H1 (cell line): ENCODE measurements around the gene RMRP. TPM values are rescaled to one million over a fixed set of nuclear protein-coding genes. Genes with fewer than 3 reads are reported as not detected.

Source experiments
- CTCF ChIA-PET: fragments of 300-600 bp; sonication (Branson Sonifier 250); formaldehyde crosslinking; loops from one replicate; lab custom pipeline; 2021; ENCODE audit not compliant: partially characterized antibody; lab: Charles Lee
- POLR2A ChIA-PET: fragments of 300-600 bp; sonication (Branson Sonifier 250); formaldehyde crosslinking; loops from one replicate; lab custom pipeline; 2021; ENCODE audit warnings: inconsistent platforms; ENCODE audit not compliant: partially characterized antibody; lab: Charles Lee
- DNase-seq, 2 experiments: peaks; one replicate each; pipeline versions ENCODE4 v3.0.0 to v3.0.0-alpha.2; 2010 to 2022; ENCODE audit warnings: low spot score in 2 of 2, low read depth in 1 of 2, mixed read lengths in 1 of 2
- FAIRE-seq: peaks from 2 replicates; lab custom pipeline; 2011; peaks lifted over from hg19 to GRCh38; lab: Jason Lieb, UNC
- H2AFZ ChIP-seq: 2 replicates; pipeline ENCODE4 v1.8.1; 2012; ENCODE audit warnings: low read length, inconsistent platforms
- H2AK5ac ChIP-seq: 2 replicates; pipeline ENCODE4 v1.6.1; 2013; ENCODE audit warnings: low read depth, low read length
- H2BK120ac ChIP-seq: replicated peaks from 2 replicates; pipeline ENCODE3; 2013; ENCODE audit warnings: low read depth, low read length, inconsistent platforms
- H2BK12ac ChIP-seq: 2 replicates; pipeline ENCODE4 v1.6.1; 2013; ENCODE audit warnings: low read depth, low read length
- H2BK15ac ChIP-seq: 2 replicates; pipeline ENCODE4 v1.6.1; 2013; ENCODE audit warnings: low read length
- H2BK20ac ChIP-seq: 2 replicates; pipeline ENCODE4 v1.6.1; 2013; ENCODE audit warnings: low read length
- H2BK5ac ChIP-seq: 2 replicates; pipeline ENCODE4 v1.6.1; 2013; ENCODE audit warnings: low read depth, low read length
- H3K14ac ChIP-seq: 2 replicates; pipeline ENCODE4 v1.6.1; 2013; ENCODE audit warnings: inconsistent platforms; ENCODE audit not compliant: insufficient read length
- H3K18ac ChIP-seq: 2 replicates; pipeline ENCODE4 v1.6.1; 2013; ENCODE audit warnings: low read length; ENCODE audit errors: extremely low read depth
- H3K23ac ChIP-seq: 2 replicates; pipeline ENCODE4 v1.6.1; 2013; ENCODE audit warnings: inconsistent platforms; ENCODE audit not compliant: insufficient read length
- H3K23me2 ChIP-seq: 2 replicates; pipeline ENCODE4 v1.6.1; 2013; ENCODE audit warnings: low read depth, low read length
- H3K27ac ChIP-seq: 2 replicates; pipeline ENCODE4 v1.6.1; 2011; ENCODE audit warnings: low read depth, low read length, inconsistent platforms
- H3K27me3 ChIP-seq, 4 experiments: replicated peaks in 1 of 4; 1 replicate in 1 of 4; 2 replicates in 3 of 4; pipeline versions ENCODE4 v1.6.1 to v1.8.1; 2011 to 2013; ENCODE audit warnings: low read length in 3 of 4, mild to moderate bottlenecking in 3 of 4, inconsistent platforms in 2 of 4, mixed read lengths in 2 of 4, moderate library complexity in 1 of 4; ENCODE audit not compliant: control insufficient read depth in 3 of 4, insufficient read depth in 3 of 4; ENCODE audit errors: extremely low read depth in 1 of 4
- H3K36me3 ChIP-seq, 4 experiments: 2 replicates each; pipeline versions ENCODE4 v1.6.1 to v1.8.1; 2011 to 2013; ENCODE audit warnings: mild to moderate bottlenecking in 4 of 4, low read length in 3 of 4, moderate library complexity in 2 of 4, control low read depth in 1 of 4, inconsistent platforms in 1 of 4; ENCODE audit not compliant: insufficient read depth in 4 of 4, control insufficient read depth in 2 of 4
- H3K4ac ChIP-seq: replicated peaks from 2 replicates; pipeline ENCODE3; 2013; ENCODE audit warnings: low read length, low read depth, mixed read lengths, inconsistent platforms; ENCODE audit not compliant: insufficient read length
- H3K4me1 ChIP-seq, 4 experiments: replicated peaks in 1 of 4; 1 replicate in 1 of 4; 2 replicates in 3 of 4; pipeline versions ENCODE4 v1.6.1 to v1.8.1; 2011 to 2013; ENCODE audit warnings: low read length in 3 of 4, inconsistent platforms in 2 of 4, mixed read lengths in 1 of 4; ENCODE audit not compliant: insufficient read depth in 4 of 4, control insufficient read depth in 3 of 4
- H3K4me2 ChIP-seq, 2 experiments: 2 replicates each; pipeline versions ENCODE4 v1.6.1 to v1.8.1; 2011 to 2013; ENCODE audit warnings: low read depth in 2 of 2, low read length in 2 of 2, control low read depth in 1 of 2, inconsistent platforms in 1 of 2, mild to moderate bottlenecking in 1 of 2; ENCODE audit not compliant: insufficient read depth in 1 of 2
- H3K4me3 ChIP-seq, 4 experiments: fragments of 200-600, 300-600 bp in 1 of 4; sonication (generic), shearing (Covaris generic), sonication (Bioruptor Twin) in 1 of 4; 2 replicates each; pipeline versions ENCODE4 v1.5.1 to v1.8.1; 2011 to 2016; ENCODE audit warnings: low read length in 4 of 4, low read depth in 3 of 4, control low read depth in 2 of 4, inconsistent platforms in 2 of 4, mild to moderate bottlenecking in 2 of 4, mixed read lengths in 1 of 4, moderate library complexity in 1 of 4; ENCODE audit not compliant: insufficient read depth in 2 of 4; ENCODE audit errors: extremely low read depth in 1 of 4
- H3K56ac ChIP-seq: replicated peaks from 2 replicates; pipeline ENCODE3; 2013; ENCODE audit warnings: low read depth, mild to moderate bottlenecking, mixed read lengths, low read length, inconsistent platforms; ENCODE audit not compliant: insufficient read length
- H3K79me1 ChIP-seq: 2 replicates; pipeline ENCODE4 v1.6.1; 2013; ENCODE audit warnings: low read depth, low read length, control low read depth
- H3K79me2 ChIP-seq, 2 experiments: 2 replicates each; pipeline versions ENCODE4 v1.6.1 to v1.8.1; 2012 to 2013; ENCODE audit warnings: low read length in 2 of 2, mild to moderate bottlenecking in 2 of 2, inconsistent platforms in 1 of 2; ENCODE audit not compliant: insufficient read depth in 2 of 2, control insufficient read depth in 1 of 2
- H3K9ac ChIP-seq, 4 experiments: replicated peaks in 1 of 4; 1 replicate in 1 of 4; 2 replicates in 3 of 4; pipeline versions ENCODE4 v1.6.1 to v1.8.1; 2011 to 2013; ENCODE audit warnings: low read depth in 3 of 4, low read length in 3 of 4, control low read depth in 2 of 4, mild to moderate bottlenecking in 2 of 4, moderate library complexity in 2 of 4, inconsistent platforms in 1 of 4; ENCODE audit errors: extremely low read depth in 1 of 4
- H3K9me3 ChIP-seq, 2 experiments: 2 replicates each; pipeline versions ENCODE4 v1.6.1 to v1.8.1; 2012 to 2013; ENCODE audit warnings: mild to moderate bottlenecking in 2 of 2, moderate library complexity in 2 of 2, control low read depth in 1 of 2, inconsistent platforms in 1 of 2, low read depth in 1 of 2, low read length in 1 of 2, mixed read lengths in 1 of 2; ENCODE audit not compliant: insufficient read depth in 2 of 2
- H4K20me1 ChIP-seq, 2 experiments: replicated peaks in 1 of 2; 2 replicates each; pipeline versions ENCODE3 to v1.8.1; 2011 to 2013; ENCODE audit warnings: inconsistent platforms in 2 of 2, low read length in 2 of 2, mild to moderate bottlenecking in 1 of 2; ENCODE audit not compliant: insufficient read depth in 2 of 2, control insufficient read depth in 1 of 2
- H4K5ac ChIP-seq: 2 replicates; pipeline ENCODE4 v1.6.1; 2013; ENCODE audit warnings: low read length, low read depth, mixed read lengths, inconsistent platforms; ENCODE audit not compliant: insufficient read length
- H4K8ac ChIP-seq: 2 replicates; pipeline ENCODE4 v1.8.0; 2013; ENCODE audit warnings: mild to moderate bottlenecking, moderate library complexity, low read length, inconsistent platforms; ENCODE audit not compliant: insufficient read depth; ENCODE audit errors: extremely low read depth
- H4K91ac ChIP-seq: replicated peaks from 2 replicates; pipeline ENCODE3; 2013; ENCODE audit warnings: low read length, mixed read lengths, inconsistent platforms; ENCODE audit not compliant: insufficient read length
- BACH1 ChIP-seq: IDR thresholded peaks from 2 replicates; pipeline ENCODE4 v1.6.1; 2012; ENCODE audit warnings: low read length, improper control_type of control experiment
- CHD2 ChIP-seq: IDR thresholded peaks from 2 replicates; pipeline ENCODE4 v1.6.1; 2012; ENCODE audit warnings: low read length, improper control_type of control experiment
- CTCF ChIP-seq, 3 experiments: IDR thresholded peaks; 1 replicate in 2 of 3; 2 replicates in 1 of 3; pipeline versions ENCODE4 v1.5.1 to v1.6.1; 2011; ENCODE audit warnings: low read length in 3 of 3, mild to moderate bottlenecking in 3 of 3, inconsistent platforms in 2 of 3, low read depth in 1 of 3, moderate library complexity in 1 of 3; ENCODE audit not compliant: insufficient read depth in 1 of 3; ENCODE audit errors: control extremely low read depth in 1 of 3
- GTF2F1 ChIP-seq: IDR thresholded peaks from 2 replicates; pipeline ENCODE4 v1.6.1; 2012; ENCODE audit warnings: low read depth, low read length, improper control_type of control experiment, borderline replicate concordance
- JUND ChIP-seq: IDR thresholded peaks from 2 replicates; pipeline ENCODE4 v1.6.1; 2011; ENCODE audit warnings: mild to moderate bottlenecking, improper control_type of control experiment, low read length
- NANOG ChIP-seq: IDR thresholded peaks from 2 replicates; pipeline ENCODE4 v1.6.1; 2011; ENCODE audit warnings: low read length, low read depth, mild to moderate bottlenecking, inconsistent platforms; ENCODE audit not compliant: insufficient read depth, poor library complexity, severe bottlenecking
- PHF8 ChIP-seq: fragments of 200-600 bp; sonication (generic); conservative IDR thresholded peaks from 2 replicates; pipeline ENCODE4 v1.7.1; 2012; ENCODE audit warnings: low read depth, mild to moderate bottlenecking, inconsistent platforms, low read length, moderate library complexity
- RFX5 ChIP-seq: IDR thresholded peaks from 2 replicates; pipeline ENCODE4 v1.6.1; 2011; ENCODE audit warnings: low read depth, low read length, improper control_type of control experiment, borderline replicate concordance
- SAP30 ChIP-seq: fragments of 300-600 bp; sonication (generic); IDR thresholded peaks from 2 replicates; pipeline ENCODE4 v1.7.1; 2012; ENCODE audit warnings: low read length, moderate library complexity, mild to moderate bottlenecking, inconsistent platforms; ENCODE audit not compliant: insufficient read depth, insufficient replicate concordance
- SP1 ChIP-seq: IDR thresholded peaks from 2 replicates; pipeline ENCODE4 v1.6.1; 2011; ENCODE audit warnings: low read depth, low read length
- WGBS, 2 experiments: shearing (Covaris generic) in 1 of 2; methylation state at CpG; one replicate each; pipeline versions ENCODE4 v1.1.6 to v1.1.7; 2013 to 2015; ENCODE audit warnings: low lambda C conversion rate in 2 of 2, mixed read lengths in 2 of 2, inconsistent platforms in 1 of 2, low coverage in 1 of 2, missing lambda C conversion rate in 1 of 2; ENCODE audit not compliant: insufficient replicate concordance in 2 of 2, insufficient coverage in 1 of 2, insufficient read length in 1 of 2; ENCODE audit errors: extremely low coverage in 1 of 2, missing lambda C conversion rate in 1 of 2; 5-methylcytosine and 5-hydroxymethylcytosine counted together
- polyA plus RNA-seq, 7 experiments: library from polyadenylated mRNA; depleted of rRNA in 3 of 7; stranded (reverse) in 5 of 7; unstranded in 2 of 7; fragments of >200 nt in 5 of 7; fragments of 200-250 nt in 2 of 7; gene quantifications; 1 replicate in 5 of 7; 2 replicates in 1 of 7; 4 replicates in 1 of 7; pipeline versions ENCODE4 v1.2.1 to v1.2.3, GENCODE V29; 2011 to 2013; ENCODE audit warnings: missing spikeins in 2 of 7, mixed read lengths in 2 of 7
- total RNA-seq: library from RNA; stranded (reverse); fragmentation: NEBNext Ultra II Directional; extraction: Animal tissue kit (Norgen Biotek cat#: 25700); gene quantifications from 2 replicates; pipeline ENCODE4 v1.2.1, GENCODE V29; 2021

RMRP gene
- total and polyA plus RNA-seq, 2 of the 8 experiments (the other 6 are each of a cell fraction or from before 2014, with no cell fraction given) = 169 to 14,987 TPM

GRCh38 chr9:35658968-35659220 lies 1.1 kb upstream of the RMRP start:
- no peak overlapping the region for H4K5ac ChIP-seq
- no peak overlapping the region for H3K4ac ChIP-seq
- no peak for DNase-seq
- peak overlapping the region; percentile 99; the same call in 1 of the 2 replicates for H3K27ac ChIP-seq
- H3K79me2 ChIP-seq = no peaks in the 10 kb centered on the region
- H3K23ac ChIP-seq = no peak overlapping the region
- peaks cover 0 to 7% (median 0%) of the 10 kb centered on the region in 4 experiments; a peak in 1 of 7 replicates for H3K27me3 ChIP-seq
- H3K4me3 ChIP-seq = peak overlapping the region; percentile 70 to 92 (median 86)
- H2BK20ac ChIP-seq = no peak overlapping the region
- POLR2A ChIA-PET = interaction anchor here (1.0 to 7.9 kb wide), 9 partner anchors 11 to 587 kb away, joined by 3 to 84 read pairs (median 6); partner anchors contain the start of genes CA9, TPM2 and VCP
- no peak overlapping the region for H4K91ac ChIP-seq
- H3K14ac ChIP-seq = no peak overlapping the region
- peaks cover 2% of the 10 kb centered on the region; the same call in 1 of the 2 replicates for H3K79me1 ChIP-seq
- CTCF ChIA-PET = interaction anchor here (0.9 to 15.9 kb wide), 11 partner anchors 11 to 97 kb away, joined by 3 to 347 read pairs (median 9); partner anchors contain the start of genes CA9, CREB3, SIT1 and TLN1
- H4K20me1 ChIP-seq = peaks cover 2 to 6% of the 10 kb centered on the region in 2 experiments
- no peak overlapping the region for H3K18ac ChIP-seq
- 0 out of 2 replicates have a peak overlapping the region, but pooled peaks have one; percentile 23 for H2BK12ac ChIP-seq
- no peak overlapping the region for H2AFZ ChIP-seq
- no peak overlapping the region for H4K8ac ChIP-seq
- FAIRE-seq = no peak
- H3K4me1 ChIP-seq = peaks cover 0 to 2% (median 0%) of the 10 kb centered on the region in 4 experiments; a peak in 4 of 7 replicates
- no peak for TF ChIP-seq RFX5
- no peak for TF ChIP-seq BACH1
- no peak for TF ChIP-seq GTF2F1
- no peak for TF ChIP-seq JUND
- no peak for TF ChIP-seq CTCF (IDR thresholded peaks at IDR 0.05; ENCODE audit: control extremely low read depth in 1 of 3, insufficient read depth in 1 of 3, low read depth in 1 of 3, low read length in 3 of 3)
- TF ChIP-seq SP1 = no peak
- TF ChIP-seq CHD2 = no peak
- TF ChIP-seq NANOG = no peak
- no peak for TF ChIP-seq SAP30
- no peak for TF ChIP-seq PHF8
- H2BK120ac ChIP-seq = no peak overlapping the region
- H3K56ac ChIP-seq = peak overlapping the region; percentile 36
- no peak overlapping the region for H2AK5ac ChIP-seq
- no peaks in the 10 kb centered on the region for H3K9me3 ChIP-seq
- peak overlapping the region; percentile 77 to 92 for H3K4me2 ChIP-seq
- 8% methylated on average over 2 of the region's 2 CpGs; no CpG with 5 or more reads in 1 of the 2 experiments for WGBS, 2 experiments
- peaks cover 6 to 32% (median 13%) of the 10 kb centered on the region in 4 experiments for H3K36me3 ChIP-seq
- no peak overlapping the region for H2BK15ac ChIP-seq
- H3K23me2 ChIP-seq = peaks cover 10% of the 10 kb centered on the region
- peak overlapping the region in 3 of 4 experiments; percentile 42 to 90 (median 88); a peak in 5 of 7 replicates for H3K9ac ChIP-seq
- H2BK5ac ChIP-seq = 0 out of 2 replicates have a peak overlapping the region, but pooled peaks have one; percentile 94
